Measurements from ENCODE around the gene SPAG9. TPM values are rescaled to one million over a fixed set of nuclear protein-coding genes. Genes with fewer than 3 reads are reported as not detected.

The SPAG9 gene
- total and polyA plus RNA-seq, 2 experiments from 2014 or later, result 13.7 to 45.0 TPM

- H3K4me1 ChIP-seq (ENCODE audit: insufficient read depth), result no peaks in the 10 kb centered on the region
- no peak overlapping the region for H3K4me2 ChIP-seq
- Mint-ChIP-seq H3K27ac (no peak overlapping the region), H3K9me3 (no peaks in the 10 kb centered on the region), H3K36me3 (ENCODE audit: low read depth) (peaks cover 39% of the 10 kb centered on the region), H3K4me1 (no peaks in the 10 kb centered on the region), H3K4me3 (no peak overlapping the region), H3K27me3 (ENCODE audit: insufficient read depth, low read depth, poor library complexity) (peaks cover 6% of the 10 kb centered on the region)
- no peak overlapping the region for H3K27ac ChIP-seq (ENCODE audit: low read depth)
- 0 out of 2 replicates have a peak, but pooled peaks cover 3% of the 10 kb centered on the region for H4K20me1 ChIP-seq (replicated peaks; ENCODE audit: insufficient read depth)
- H3K27me3 ChIP-seq (ENCODE audit: insufficient read depth), result no peaks in the 10 kb centered on the region
- H3K9me2 ChIP-seq (ENCODE audit: insufficient read depth), result no peaks in the 10 kb centered on the region
- H3K36me3 ChIP-seq (ENCODE audit: insufficient read depth), result peaks cover 33% of the 10 kb centered on the region
- ATAC-seq, result no peak
- no peak overlapping the region for H3K4me3 ChIP-seq
- no peaks in the 10 kb centered on the region for H3K79me2 ChIP-seq (replicated peaks; ENCODE audit: insufficient read depth)
- no peaks in the 10 kb centered on the region for H3F3A ChIP-seq (replicated peaks; ENCODE audit: low read depth)
- no peak for DNase-seq (ENCODE audit: low spot score)
- H2AFZ ChIP-seq, result no peak overlapping the region
- TF ChIP-seq ZNF462 (CRISPR knock-in tag; IDR thresholded peaks at IDR 0.05) (no peak), NANOG (IDR thresholded peaks at IDR 0.05; ENCODE audit: borderline replicate concordance) (no peak), ETS1 (IDR thresholded peaks at IDR 0.05) (no peak)
Measured at GRCh38 chr17:50988427-50988826, 132.2 kb downstream of the SPAG9 start.

- no peaks in the 10 kb centered on the region for H3K9me3 Mint-ChIP-seq
- no peaks in the 10 kb centered on the region for H3K4me1 ChIP-seq (ENCODE audit: insufficient read depth)
- no peak overlapping the region for H2AFZ ChIP-seq
- no peak overlapping the region for H3K4me3 Mint-ChIP-seq
- H3K4me2 ChIP-seq, result no peak overlapping the region
- no peak for ATAC-seq
- no peaks in the 10 kb centered on the region for H3K9me2 ChIP-seq (ENCODE audit: insufficient read depth)
- H3K27ac Mint-ChIP-seq, result no peak overlapping the region
- peaks cover 4% of the 10 kb centered on the region for H3K27me3 Mint-ChIP-seq (ENCODE audit: insufficient read depth, low read depth, poor library complexity)
- no peaks in the 10 kb centered on the region for H3F3A ChIP-seq (replicated peaks; ENCODE audit: low read depth)
- H4K20me1 ChIP-seq (replicated peaks; ENCODE audit: insufficient read depth), result 0 out of 2 replicates have a peak, but pooled peaks cover 3% of the 10 kb centered on the region
- H3K79me2 ChIP-seq (replicated peaks; ENCODE audit: insufficient read depth), result no peaks in the 10 kb centered on the region
- peaks cover 24% of the 10 kb centered on the region for H3K36me3 ChIP-seq (ENCODE audit: insufficient read depth)
- H3K27me3 ChIP-seq (ENCODE audit: insufficient read depth), result no peaks in the 10 kb centered on the region
- no peak for DNase-seq (ENCODE audit: low spot score)
- H3K27ac ChIP-seq (ENCODE audit: low read depth), result no peak overlapping the region
- H3K4me3 ChIP-seq, result no peak overlapping the region
- no peaks in the 10 kb centered on the region for H3K4me1 Mint-ChIP-seq
- H3K36me3 Mint-ChIP-seq (ENCODE audit: low read depth), result peaks cover 31% of the 10 kb centered on the region
- TF ChIP-seq ZNF114 (CRISPR knock-in tag; IDR thresholded peaks at IDR 0.05) (no peak), NANOG (IDR thresholded peaks at IDR 0.05; ENCODE audit: borderline replicate concordance) (no peak), POLR2AphosphoS5 (IDR thresholded peaks at IDR 0.05; ENCODE audit: low read depth) (no peak), EZH2phosphoT487 (IDR thresholded peaks at IDR 0.05; ENCODE audit: unreplicated experiment) (no peak), STAT1 (IDR thresholded peaks at IDR 0.05; ENCODE audit: unreplicated experiment) (no peak), CTCF (conservative IDR thresholded peaks at IDR 0.05; ENCODE audit: low read depth in 2 of 2) (no peak), CREB1 (CRISPR knock-in tag; IDR thresholded peaks at IDR 0.05; ENCODE audit: low read depth) (no peak)
Measured at GRCh38 chr17:50986989-50987660, 133.5 kb downstream of the SPAG9 start.
